Testis (tissue), 3 donors: ENCODE measurements around the gene MGAT5. TPM values are rescaled to one million over a fixed set of nuclear protein-coding genes. Genes with fewer than 3 reads are reported as not detected.

Source experiments
- DNase-seq: peaks from one replicate; pipeline ENCODE4 v3.0.0-alpha.2; 2019
- H3K27ac ChIP-seq, 2 donors: fragments of 200-600 bp; sonication (generic); one replicate each; pipeline ENCODE4 v1.5.1; 2019
- H3K27me3 ChIP-seq: fragments of 200-600 bp; sonication (generic); one replicate; pipeline ENCODE4 v1.5.1; 2019
- H3K36me3 ChIP-seq: fragments of 200-600 bp; sonication (generic); one replicate; pipeline ENCODE4 v1.5.1; 2017; ENCODE audit warnings: low read depth; ENCODE audit errors: missing control alignments
- H3K4me1 ChIP-seq: fragments of 200-600 bp; sonication (generic); one replicate; pipeline ENCODE4 v1.5.1; 2019
- H3K4me3 ChIP-seq, 2 donors: fragments of 200-600 bp; sonication (generic); one replicate each; pipeline ENCODE4 v1.5.1; 2017 to 2019
- H3K9me3 ChIP-seq: fragments of 200-600 bp; sonication (generic); one replicate; pipeline ENCODE4 v1.5.1; 2017
- POLR2A ChIP-seq: fragments of 450-650 bp; IDR thresholded peaks from one replicate; pipeline ENCODE4 v1.6.1; 2017; ENCODE audit warnings: antibody characterized with exemption, mild to moderate bottlenecking, moderate library complexity
- WGBS, 2 donors: methylation state at CpG; one replicate each; pipeline ENCODE4 v1.1.5; 2018; 5-methylcytosine and 5-hydroxymethylcytosine counted together
- intact Hi-C: fragments of 100-400 bp; cut with DNase I; formaldehyde crosslinking; loops from one replicate; pipeline ENCODE4 v1.15.1; 2023; ENCODE audit warnings: low total_unique reads
- polyA plus RNA-seq: library from polyadenylated mRNA; stranded (reverse); fragments of 350-450 nt; fragmentation: Illumina TruSeq; extraction: RNeasy Lipid Tissue Mini Kit (QIAGEN cat#74804); gene quantifications from one replicate; pipeline ENCODE4 v1.2.3, GENCODE V29; 2014; ENCODE audit warnings: low read depth, low replicate concordance; ENCODE audit not compliant: insufficient read depth
- total RNA-seq, 2 donors: library from RNA; depleted of rRNA; stranded (reverse); fragments of >200 nt; gene quantifications; one replicate each; pipeline ENCODE4 v1.2.3, GENCODE V29; 2016
- TF ChIP-seq, protein P1 (sequence below), 3 experiments: fragments of 450-650 bp in 2 of 3; fragments of 200-600 bp in 1 of 3; sonication (generic) in 1 of 3; IDR thresholded peaks; one replicate each; pipeline ENCODE4 v1.5.1; 2016 to 2019; ENCODE audit warnings: antibody characterized with exemption in 3 of 3, mild to moderate bottlenecking in 2 of 3, moderate library complexity in 1 of 3

Gene MGAT5
- total and polyA plus RNA-seq, 3 donors from 2014 or later = 31.6 to 73.8 (median 64.5) TPM

DNA sequence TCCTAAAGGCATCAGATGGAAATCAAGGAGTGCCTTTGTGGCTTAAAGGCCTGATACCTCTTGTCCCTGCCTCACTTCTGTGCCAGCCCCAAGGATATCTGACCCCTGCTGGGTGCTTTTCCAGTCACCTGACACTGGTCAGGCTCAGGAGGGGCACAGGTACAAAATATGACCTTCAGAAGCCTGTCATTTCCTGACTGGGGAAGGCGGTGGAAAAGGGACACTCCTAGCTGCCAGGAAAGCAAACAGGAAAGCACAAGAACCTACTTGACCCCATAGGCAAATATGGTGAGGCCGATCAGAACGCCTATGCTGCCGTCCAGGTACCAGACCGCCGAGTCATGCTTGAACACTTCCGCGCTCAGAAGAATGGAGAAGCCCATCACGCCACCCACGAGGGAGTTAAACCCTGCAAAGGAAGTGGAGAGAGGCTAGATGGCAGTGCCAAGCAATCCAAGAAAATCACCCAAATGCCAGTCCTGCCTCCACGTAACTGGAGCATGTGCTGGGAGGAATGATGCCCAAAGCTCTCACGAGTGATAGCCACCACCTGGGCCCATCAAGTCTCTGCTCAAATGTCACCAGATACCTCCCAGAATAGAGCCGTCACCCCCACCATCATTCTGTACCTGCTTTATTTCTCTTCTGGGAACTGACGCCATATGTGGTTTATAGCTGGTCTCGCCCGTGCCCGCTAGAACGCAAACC lies 204.0 kb downstream of the MGAT5 start:
- DNase-seq = no peak
- no peak for TF ChIP-seq POLR2A
- TF ChIP-seq, protein P1, sequence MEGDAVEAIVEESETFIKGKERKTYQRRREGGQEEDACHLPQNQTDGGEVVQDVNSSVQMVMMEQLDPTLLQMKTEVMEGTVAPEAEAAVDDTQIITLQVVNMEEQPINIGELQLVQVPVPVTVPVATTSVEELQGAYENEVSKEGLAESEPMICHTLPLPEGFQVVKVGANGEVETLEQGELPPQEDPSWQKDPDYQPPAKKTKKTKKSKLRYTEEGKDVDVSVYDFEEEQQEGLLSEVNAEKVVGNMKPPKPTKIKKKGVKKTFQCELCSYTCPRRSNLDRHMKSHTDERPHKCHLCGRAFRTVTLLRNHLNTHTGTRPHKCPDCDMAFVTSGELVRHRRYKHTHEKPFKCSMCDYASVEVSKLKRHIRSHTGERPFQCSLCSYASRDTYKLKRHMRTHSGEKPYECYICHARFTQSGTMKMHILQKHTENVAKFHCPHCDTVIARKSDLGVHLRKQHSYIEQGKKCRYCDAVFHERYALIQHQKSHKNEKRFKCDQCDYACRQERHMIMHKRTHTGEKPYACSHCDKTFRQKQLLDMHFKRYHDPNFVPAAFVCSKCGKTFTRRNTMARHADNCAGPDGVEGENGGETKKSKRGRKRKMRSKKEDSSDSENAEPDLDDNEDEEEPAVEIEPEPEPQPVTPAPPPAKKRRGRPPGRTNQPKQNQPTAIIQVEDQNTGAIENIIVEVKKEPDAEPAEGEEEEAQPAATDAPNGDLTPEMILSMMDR (IDR thresholded peaks at IDR 0.05) = no peak
- 82 to 90% methylated on average over 18 of the region's 18 CpGs for WGBS, 2 donors
- Histone ChIP-seq H3K4me1 (no peaks in the 10 kb centered on the region), H3K27ac (no peak overlapping the region), H3K9me3 (no peaks in the 10 kb centered on the region), H3K36me3 (no peaks in the 10 kb centered on the region), H3K4me3 (no peak overlapping the region), H3K27me3 (no peaks in the 10 kb centered on the region)
- intact Hi-C loops = no loop called here

GRCh38 chr2:134458473-134458853 lies 204.6 kb downstream of the MGAT5 start:
- DNase-seq = no peak
- intact Hi-C loops = no loop called here
- 91 to 95% methylated on average over 6 of the region's 6 CpGs for WGBS, 2 donors
- TF ChIP-seq POLR2A = no peak
- TF ChIP-seq, protein P1 (IDR thresholded peaks at IDR 0.05) = no peak
- Histone ChIP-seq H3K27ac (no peak overlapping the region), H3K9me3 (no peaks in the 10 kb centered on the region), H3K4me1 (no peaks in the 10 kb centered on the region), H3K27me3 (no peaks in the 10 kb centered on the region), H3K4me3 (no peak overlapping the region), H3K36me3 (no peaks in the 10 kb centered on the region)

- TF ChIP-seq, protein P1 (IDR thresholded peaks at IDR 0.05) = no peak
- TF ChIP-seq POLR2A = no peak
- no peaks in the 10 kb centered on the region for H3K4me1 ChIP-seq
- H3K4me3 ChIP-seq = no peak overlapping the region
- H3K9me3 ChIP-seq = no peaks in the 10 kb centered on the region
- H3K36me3 ChIP-seq = no peaks in the 10 kb centered on the region
- H3K27me3 ChIP-seq = no peaks in the 10 kb centered on the region
- no peak for DNase-seq
- WGBS, 2 donors = 83 to 97% methylated on average over 9 to 10 of the region's 10 CpGs
- H3K27ac ChIP-seq = no peak overlapping the region
- intact Hi-C loops = no loop called here
These were observed 205.1 kb downstream of the MGAT5 start for GRCh38 chr2:134458950-134459349.

DNA sequence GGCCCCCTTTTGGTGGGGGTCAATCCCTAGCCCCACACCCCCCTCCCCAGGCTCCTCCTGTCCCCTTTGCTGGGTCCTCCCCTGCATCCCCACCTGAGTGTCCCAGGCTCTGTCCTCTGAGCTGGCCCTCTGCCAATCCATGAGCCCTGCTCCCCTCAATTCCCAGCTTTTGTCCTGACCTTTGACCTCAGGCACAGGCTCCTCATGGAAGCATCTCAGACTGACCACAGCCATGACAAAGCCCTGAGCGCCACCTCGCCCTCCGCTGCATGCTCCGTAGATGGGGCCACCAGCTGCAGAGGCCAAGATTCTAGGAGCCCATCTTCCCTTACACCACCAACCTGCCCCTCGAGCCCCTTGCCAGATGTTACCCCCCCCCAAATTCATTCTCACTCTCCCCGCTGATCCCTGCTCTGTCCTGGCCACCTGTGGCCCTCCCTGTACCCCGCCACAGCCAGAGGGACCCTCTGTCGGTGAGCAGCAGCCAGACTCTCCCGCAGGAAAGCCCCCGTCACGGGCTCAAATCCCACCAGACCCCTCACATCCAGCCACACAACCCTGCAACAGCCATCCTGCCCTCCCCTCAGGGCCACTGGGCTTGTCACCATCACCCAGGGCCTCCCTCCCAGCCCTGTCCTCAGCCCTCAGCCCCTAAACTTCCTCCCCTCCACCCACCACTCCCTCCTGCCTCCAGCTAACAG lies 206.0 kb downstream of the MGAT5 start:
- no peak for DNase-seq
- WGBS, 2 donors = 90 to 97% methylated on average over 11 of the region's 11 CpGs

More for the DNA sequence above, 206.0 kb downstream of the MGAT5 start:
- Histone ChIP-seq H3K27ac (no peak overlapping the region), H3K4me1 (no peaks in the 10 kb centered on the region), H3K27me3 (no peaks in the 10 kb centered on the region), H3K36me3 (no peaks in the 10 kb centered on the region), H3K9me3 (no peaks in the 10 kb centered on the region), H3K4me3 (no peak overlapping the region)
- TF ChIP-seq POLR2A = no peak
- TF ChIP-seq, protein P1 (IDR thresholded peaks at IDR 0.05) = no peak
- intact Hi-C loops = loop anchor here (10.0 kb wide), 1 partner anchor 435 kb away; no protein-coding TSS in a partner anchor
